ENCODE results near the gene IGF2BP2.

GRCh38 chr3:185594073-185594472, 230.8 kb downstream of the IGF2BP2 start:
- no peak for TF ChIP-seq POLR2A (IDR thresholded peaks at IDR 0.05)
- TF ChIP-seq CTCF (IDR thresholded peaks at IDR 0.05), result no peak

Measured in lower leg skin (tissue), 3 donors.